HG02938 (cell line): ENCODE measurements around the gene BCL2.
"Not testable (repeated sequence)": the region's sequence is repeated elsewhere in the genome, so short reads cannot be mapped to it uniquely, and the experiment has no call there.

Experiments
- ATAC-seq: cut with Tn5 transposase; IDR thresholded peaks from one replicate; pipeline ENCODE4 v1.9.1; 2021; ENCODE audit warnings: mild to moderate bottlenecking, moderate library complexity; ENCODE audit not compliant: unreplicated experiment

The BCL2 gene

DNA sequence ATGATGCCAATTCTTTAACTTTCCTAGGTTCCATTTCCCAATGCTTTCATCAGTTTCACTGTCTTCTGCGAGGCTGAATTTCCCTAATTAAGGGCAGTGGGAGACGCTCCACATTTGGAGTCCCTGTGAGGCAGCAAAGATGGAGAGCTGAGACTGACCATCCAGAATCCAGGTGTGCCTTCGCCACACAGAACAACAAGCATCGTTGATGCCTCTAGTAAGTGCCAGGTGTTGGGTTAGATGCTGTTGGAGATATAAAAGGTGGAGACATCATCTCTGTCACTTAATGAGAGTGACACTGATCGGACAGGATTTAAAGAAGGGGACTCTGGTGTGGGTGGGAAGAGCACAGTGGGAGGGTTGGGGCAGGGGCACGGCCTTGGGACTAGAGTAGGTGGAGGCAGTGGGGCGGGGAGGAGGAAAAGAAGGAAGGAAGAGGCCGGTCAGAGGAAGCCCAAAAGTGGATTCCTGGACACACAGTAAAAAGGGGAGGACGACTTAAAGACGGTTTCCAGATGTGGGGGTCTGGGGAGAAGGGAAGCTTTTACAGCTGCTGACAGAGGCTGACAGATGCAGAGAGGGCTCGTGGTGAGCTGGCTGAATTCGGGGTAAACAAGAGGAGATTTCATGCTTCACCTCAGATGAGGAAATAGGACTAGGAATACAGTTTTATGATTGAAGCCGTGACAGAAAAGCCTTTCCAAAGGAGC lies 113.0 kb downstream of the BCL2 start:
- ATAC-seq, result peak; percentile 30

DNA sequence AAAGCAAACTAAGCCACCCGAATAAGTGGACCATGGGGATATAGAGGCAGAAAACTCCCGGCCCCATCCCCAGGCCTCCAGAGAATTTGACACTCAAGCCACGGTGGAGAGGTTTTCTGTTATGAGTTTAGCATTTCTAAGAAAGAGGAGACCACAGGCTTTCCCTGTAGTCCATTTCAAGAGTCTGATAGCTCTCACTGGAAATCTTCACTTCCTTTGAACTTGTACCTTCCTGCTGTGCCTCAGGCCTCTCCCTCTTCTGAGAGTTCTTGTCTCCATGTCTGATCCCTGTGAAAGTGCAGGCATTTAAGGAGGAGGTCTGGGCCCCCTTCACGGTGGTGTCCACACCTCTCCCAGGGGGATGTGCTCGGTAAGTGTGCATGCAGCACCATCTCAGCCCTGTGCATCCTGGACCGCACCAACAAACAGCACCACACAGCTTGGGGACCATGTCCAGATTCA lies 113.7 kb downstream of the BCL2 start:
- ATAC-seq, result no peak

GRCh38 chr18:63203497-63203896 lies 116.1 kb downstream of the BCL2 start:
- no peak for ATAC-seq

DNA sequence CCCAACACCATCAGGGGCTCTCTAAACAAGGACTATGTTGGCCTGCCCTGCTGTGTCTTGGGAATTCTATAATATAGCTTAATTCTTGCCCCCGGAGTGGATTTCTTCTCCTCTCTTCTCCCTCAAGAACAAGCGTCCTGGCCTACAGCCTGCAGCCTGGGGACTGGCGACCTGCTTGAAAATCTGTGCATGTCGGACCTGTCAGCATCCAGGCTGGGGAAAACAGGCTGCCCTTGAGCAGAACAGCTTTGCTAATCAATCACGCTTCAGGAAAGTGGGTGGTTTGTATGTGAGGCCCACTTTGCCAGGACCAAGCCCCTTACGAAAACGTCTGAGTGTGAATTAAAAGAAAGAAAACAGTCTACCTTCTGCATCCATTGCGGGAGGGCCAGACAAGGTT lies 116.7 kb downstream of the BCL2 start:
- ATAC-seq, result no peak

DNA sequence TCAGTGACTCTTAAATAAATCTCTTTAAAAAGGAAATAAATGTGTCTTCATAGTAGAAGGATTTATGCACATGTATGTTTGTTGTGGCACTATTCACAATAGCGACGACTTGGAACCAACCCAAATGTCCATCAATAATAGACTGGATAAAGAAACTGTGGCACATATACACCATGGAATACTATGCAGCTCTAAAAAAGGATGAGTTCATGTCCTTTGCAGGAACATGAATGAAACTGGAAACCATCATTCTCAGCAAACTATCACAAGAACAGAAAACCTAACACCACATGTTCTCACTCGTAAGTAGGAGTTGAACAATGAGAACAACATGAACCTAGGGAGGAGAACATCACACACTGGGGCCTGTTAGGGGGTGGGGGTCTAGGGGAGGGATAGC lies 118.1 kb downstream of the BCL2 start:
- not testable (repeated sequence) for ATAC-seq

DNA sequence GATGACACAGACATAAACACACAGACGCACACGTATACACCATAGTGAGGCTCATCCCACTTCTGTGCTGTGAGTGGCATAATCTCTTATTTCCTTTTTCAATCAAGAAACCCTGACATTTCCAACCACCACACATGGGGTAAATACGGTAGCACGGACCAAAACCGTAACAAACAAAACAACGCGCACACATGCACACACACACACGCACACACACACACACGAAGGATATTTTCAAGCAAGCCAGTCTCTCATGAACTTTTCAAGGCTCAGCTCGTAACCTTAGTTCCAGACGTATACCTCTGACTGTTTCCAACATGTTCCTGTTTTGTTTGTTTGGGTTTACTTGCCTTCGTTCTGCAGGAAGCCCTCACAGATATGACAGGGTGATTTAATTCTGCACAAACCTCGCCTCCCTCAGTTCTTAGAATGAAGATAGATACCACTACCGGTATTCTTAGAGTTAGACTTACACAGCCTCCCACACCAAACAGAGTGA lies 119.8 kb downstream of the BCL2 start:
- no peak for ATAC-seq

GRCh38 chr18:63198868-63199742 lies 120.5 kb downstream of the BCL2 start:
- no peak for ATAC-seq

- no peak for ATAC-seq
Observed at GRCh38 chr18:63198098-63198760, 121.3 kb downstream of the BCL2 start.

- ATAC-seq, result no peak
Observed at GRCh38 chr18:63197246-63197869, 122.2 kb downstream of the BCL2 start.

DNA sequence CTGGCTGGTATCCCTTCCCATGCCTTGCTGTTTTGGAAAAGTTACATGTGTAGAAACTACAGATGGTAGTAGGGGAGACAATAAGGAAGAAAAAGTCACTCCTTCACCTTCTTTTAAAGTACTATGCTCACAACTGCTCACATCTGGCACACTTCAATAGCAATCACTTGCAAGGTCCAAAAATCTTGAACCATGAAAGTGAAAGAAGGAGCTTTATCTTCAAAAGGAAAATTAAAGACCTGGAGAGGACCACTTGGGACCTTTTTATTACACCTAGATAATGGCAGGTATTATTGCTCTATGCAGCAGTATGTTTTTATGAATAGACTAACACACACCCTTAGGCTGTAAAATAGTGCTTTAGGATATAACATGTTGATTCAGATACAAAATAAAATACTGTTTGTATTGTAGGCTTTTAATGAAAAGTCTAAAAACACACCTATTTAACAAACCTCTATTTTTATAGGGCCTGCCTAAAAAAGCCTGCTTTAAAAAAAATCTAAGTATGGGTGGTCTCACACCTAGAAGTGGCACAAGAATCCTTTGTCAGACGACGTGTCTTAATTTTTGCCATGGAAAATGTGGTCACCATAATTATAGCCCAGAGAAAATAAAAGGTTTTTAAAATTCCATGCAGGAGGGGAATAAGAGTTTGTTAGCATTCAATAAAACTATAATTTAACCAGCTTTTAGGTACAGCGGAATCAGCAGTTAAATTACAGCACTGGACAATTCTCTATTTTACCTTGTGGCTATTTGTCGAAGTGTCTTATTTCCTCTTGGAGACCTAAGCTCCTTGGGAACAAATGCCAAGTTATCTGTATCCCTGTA lies 124.0 kb downstream of the BCL2 start:
- ATAC-seq, result no peak

- ATAC-seq, result peak; percentile 60
Observed at GRCh38 chr18:63192885-63193349, 126.7 kb downstream of the BCL2 start.

DNA sequence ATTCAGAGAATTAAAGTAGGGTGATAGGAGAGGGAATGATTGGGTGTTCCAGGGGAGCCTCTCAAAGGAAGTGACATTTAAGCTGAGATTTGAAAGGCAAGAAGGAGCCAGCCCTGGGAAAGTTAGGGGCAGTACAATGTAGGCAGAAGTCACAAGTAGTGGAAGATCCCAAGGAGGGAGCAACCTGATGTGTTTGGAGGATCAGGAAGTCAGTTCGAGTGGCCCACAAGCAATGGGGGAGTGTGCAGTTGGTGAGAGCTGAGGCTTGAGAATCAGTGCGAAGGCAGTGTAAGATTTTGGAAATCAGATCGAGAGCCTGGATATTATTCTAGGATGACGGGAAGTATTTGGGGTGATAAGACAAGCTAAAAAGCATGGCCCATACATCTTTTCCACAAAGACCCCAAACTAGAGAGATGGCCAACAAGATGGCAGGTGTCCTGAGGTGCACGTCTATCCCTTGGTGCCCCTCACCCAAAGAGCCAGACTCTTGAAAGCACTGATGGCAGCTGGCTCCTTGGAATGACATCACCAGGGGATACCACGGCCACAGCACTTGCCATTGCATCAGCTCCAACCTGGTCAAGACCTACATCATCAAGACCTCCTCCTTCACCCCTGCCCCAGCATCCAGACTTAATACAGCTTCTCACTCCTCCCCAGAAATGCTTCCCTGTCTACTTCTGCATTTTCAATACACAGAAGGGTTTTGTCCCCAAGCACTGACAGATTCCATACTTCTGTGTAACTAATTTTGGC lies 127.3 kb downstream of the BCL2 start:
- ATAC-seq, result peak; percentile 35

DNA sequence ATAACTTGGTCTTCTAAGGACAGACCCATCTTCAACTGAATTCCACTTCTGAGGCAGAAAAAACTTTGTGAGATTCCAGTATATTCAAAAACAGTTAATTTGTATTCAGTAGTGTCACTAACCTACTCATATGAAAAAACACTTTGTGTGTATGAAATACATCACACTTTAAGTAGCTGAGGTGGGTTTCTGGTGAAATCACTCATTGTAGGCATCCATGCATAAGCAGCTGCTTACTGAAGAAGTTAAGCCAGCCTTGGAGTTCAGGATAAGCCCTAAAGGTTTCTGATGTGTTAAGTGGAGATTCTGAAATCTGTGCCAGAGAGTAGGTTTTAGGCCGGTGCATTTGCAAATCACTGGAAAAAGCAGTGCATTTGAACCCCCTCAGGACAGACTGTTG lies 128.2 kb downstream of the BCL2 start:
- no peak for ATAC-seq

- not testable (repeated sequence) for ATAC-seq
Observed at GRCh38 chr18:63190838-63191237, 128.7 kb downstream of the BCL2 start.

DNA sequence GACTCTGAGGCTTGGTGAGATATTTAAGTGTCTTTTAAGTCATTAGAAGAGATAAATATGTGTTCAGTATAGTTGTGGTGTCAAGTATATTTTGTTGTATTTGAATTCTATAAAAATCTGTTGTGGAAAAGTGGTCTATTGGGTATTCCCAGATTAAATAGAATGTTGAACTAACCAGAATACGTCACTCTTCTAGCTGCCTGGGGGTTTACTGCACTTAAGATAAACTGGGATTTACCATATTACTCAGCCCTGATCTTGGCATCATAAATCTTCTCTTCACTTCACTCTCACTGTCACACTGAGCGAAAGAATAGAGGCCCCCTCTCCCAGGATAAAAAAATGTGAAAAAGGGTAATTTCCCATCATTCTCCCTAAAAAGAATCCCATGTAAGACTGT lies 129.8 kb downstream of the BCL2 start:
- ATAC-seq, result no peak

- ATAC-seq, result no peak
Observed at GRCh38 chr18:63189041-63189440, 130.5 kb downstream of the BCL2 start.

DNA sequence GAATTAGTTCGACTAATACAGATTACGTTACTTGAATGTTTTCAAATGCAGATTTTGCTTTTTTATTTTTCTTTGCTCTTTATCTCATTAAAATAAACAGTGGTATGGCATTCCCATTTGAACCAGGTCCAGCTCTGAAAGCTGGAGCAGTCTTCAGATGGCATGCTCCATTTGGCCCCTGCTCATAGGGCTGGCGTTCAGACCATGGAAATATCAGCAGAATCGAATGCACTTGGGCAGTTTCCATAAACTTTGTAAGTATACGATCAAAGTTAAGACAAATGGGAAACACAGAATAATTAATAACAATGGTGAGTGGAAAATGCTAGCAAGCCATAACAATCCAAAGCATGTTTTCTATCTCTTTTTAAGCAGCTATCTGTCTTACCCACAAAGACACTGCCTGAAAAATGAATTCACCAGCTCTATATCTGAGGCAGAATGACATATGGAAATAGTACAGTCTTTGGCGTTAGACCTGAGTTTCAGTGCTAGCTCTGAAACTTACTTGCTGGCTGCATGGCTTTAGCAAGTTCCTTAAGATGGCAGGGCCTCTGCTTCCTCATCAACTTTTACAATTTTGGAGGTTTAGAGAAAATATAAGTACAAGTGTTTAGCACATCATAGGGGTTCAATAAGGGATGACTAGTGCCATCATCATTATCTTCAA lies 131.6 kb downstream of the BCL2 start:
- no peak for ATAC-seq

GRCh38 chr18:63187223-63187574 lies 132.4 kb downstream of the BCL2 start:
- no peak for ATAC-seq
